ENCODE data around the gene ZNF496. TPM values are rescaled to one million over a fixed set of nuclear protein-coding genes. Genes with fewer than 3 reads are reported as not detected.

The ZNF496 gene
- total RNA-seq, 2 donors from 2014 or later, result 4.8 to 14.5 TPM

- H3K27ac Mint-ChIP-seq, result no peak overlapping the region
- H3K36me3 Mint-ChIP-seq, result peaks cover 0 to 12% of the 10 kb centered on the region in 2 donors
- DNase-seq (ENCODE audit: low spot score in 2 of 2) (no peak), ATAC-seq (no peak)
- H3K9me3 Mint-ChIP-seq, result no peaks in the 10 kb centered on the region
These were observed 5.6 kb upstream of the ZNF496 start for GRCh38 chr1:247337250-247337746.

- peaks cover 0 to 12% of the 10 kb centered on the region in 2 donors for H3K36me3 Mint-ChIP-seq
- ATAC-seq (no peak), DNase-seq (ENCODE audit: low spot score in 2 of 2) (no peak)
- no peaks in the 10 kb centered on the region for H3K9me3 Mint-ChIP-seq
- no peak overlapping the region for H3K27ac Mint-ChIP-seq
These were observed 4.7 kb upstream of the ZNF496 start for GRCh38 chr1:247336390-247336789.

GRCh38 chr1:247335882-247336281 lies 4.2 kb upstream of the ZNF496 start:
- Mint-ChIP-seq H3K9me3 (no peaks in the 10 kb centered on the region), H3K36me3 (peaks cover 0 to 12% of the 10 kb centered on the region in 2 donors), H3K27ac (no peak overlapping the region)
- DNase-seq (ENCODE audit: low spot score in 2 of 2), result no peak
- no peak for ATAC-seq

- Mint-ChIP-seq H3K9me3 (no peaks in the 10 kb centered on the region), H3K27ac (no peak overlapping the region), H3K36me3 (peaks cover 10 to 12% of the 10 kb centered on the region in 2 donors)
- DNase-seq (ENCODE audit: low spot score in 2 of 2) (no peak), ATAC-seq (no peak)
These were observed 2.9 kb upstream of the ZNF496 start for GRCh38 chr1:247334378-247335133.

- H3K36me3 Mint-ChIP-seq, result peaks cover 12 to 15% of the 10 kb centered on the region in 2 donors
- ATAC-seq, result no peak
- H3K9me3 Mint-ChIP-seq, result no peaks in the 10 kb centered on the region
- H3K27ac Mint-ChIP-seq, result no peak overlapping the region
- no peak for DNase-seq (ENCODE audit: low spot score in 2 of 2)
These were observed 1.1 kb upstream of the ZNF496 start for GRCh38 chr1:247332623-247333361.

- no peak overlapping the region for H3K27ac Mint-ChIP-seq
- no peaks in the 10 kb centered on the region for H3K9me3 Mint-ChIP-seq
- ATAC-seq (peak; percentile 43 to 55), DNase-seq (ENCODE audit: low spot score in 2 of 2) (peak; percentile 58 to 62)
- peaks cover 12 to 15% of the 10 kb centered on the region in 2 donors for H3K36me3 Mint-ChIP-seq
These were observed 552 bp upstream of the ZNF496 start for GRCh38 chr1:247332215-247332622.

GRCh38 chr1:247331172-247331524 lies 519 bp downstream of the ZNF496 start:
- ATAC-seq, result peak; percentile 78 to 84
- H3K36me3 Mint-ChIP-seq, result peaks cover 12 to 15% of the 10 kb centered on the region in 2 donors
- no peaks in the 10 kb centered on the region for H3K9me3 Mint-ChIP-seq
- peak; percentile 67 to 75 for DNase-seq (ENCODE audit: low spot score in 2 of 2)
- H3K27ac Mint-ChIP-seq, result peak overlapping the region; percentile 83 to 99

GRCh38 chr1:247330548-247331171 lies 1.0 kb downstream of the ZNF496 start:
- DNase-seq (ENCODE audit: low spot score in 2 of 2) (no peak), ATAC-seq (no peak)
- no peaks in the 10 kb centered on the region for H3K9me3 Mint-ChIP-seq
- H3K36me3 Mint-ChIP-seq, result peaks cover 12 to 15% of the 10 kb centered on the region in 2 donors
- H3K27ac Mint-ChIP-seq, result peak overlapping the region; percentile 83 to 99

GRCh38 chr1:247329097-247329617 lies 2.5 kb downstream of the ZNF496 start:
- H3K36me3 Mint-ChIP-seq, result peaks cover 12 to 16% of the 10 kb centered on the region in 2 donors
- no peak for ATAC-seq
- DNase-seq (ENCODE audit: low spot score in 2 of 2), result no peak
- no peaks in the 10 kb centered on the region for H3K9me3 Mint-ChIP-seq
- no peak overlapping the region for H3K27ac Mint-ChIP-seq

GRCh38 chr1:247328311-247328710 lies 3.4 kb downstream of the ZNF496 start:
- no peak overlapping the region for H3K27ac Mint-ChIP-seq
- peaks cover 6 to 23% of the 10 kb centered on the region in 2 donors for H3K36me3 Mint-ChIP-seq
- DNase-seq (ENCODE audit: low spot score in 2 of 2) (no peak), ATAC-seq (no peak)
- H3K9me3 Mint-ChIP-seq, result no peaks in the 10 kb centered on the region

- Mint-ChIP-seq H3K9me3 (no peaks in the 10 kb centered on the region), H3K27ac (no peak overlapping the region), H3K36me3 (peaks cover 11 to 30% of the 10 kb centered on the region in 2 donors)
- no peak for ATAC-seq
- DNase-seq (ENCODE audit: low spot score in 2 of 2), result no peak
These were observed 5.1 kb downstream of the ZNF496 start for GRCh38 chr1:247326411-247327130.

- peaks cover 18 to 28% of the 10 kb centered on the region in 2 donors for H3K36me3 Mint-ChIP-seq
- no peak for ATAC-seq
These were observed 6.7 kb downstream of the ZNF496 start for GRCh38 chr1:247324923-247325322.

GRCh38 chr1:247324204-247324787 lies 7.4 kb downstream of the ZNF496 start:
- H3K27ac Mint-ChIP-seq, result no peak overlapping the region
- ATAC-seq (no peak), DNase-seq (ENCODE audit: low spot score in 2 of 2) (no peak)
- peaks cover 18 to 26% of the 10 kb centered on the region in 2 donors for H3K36me3 Mint-ChIP-seq
- no peaks in the 10 kb centered on the region for H3K9me3 Mint-ChIP-seq

More at GRCh38 chr1:247324923-247325322, 6.7 kb downstream of the ZNF496 start:
- Mint-ChIP-seq H3K27ac (no peak overlapping the region), H3K9me3 (no peaks in the 10 kb centered on the region)
- no peak for DNase-seq (ENCODE audit: low spot score in 2 of 2)

GRCh38 chr1:247322849-247323586 lies 8.6 kb downstream of the ZNF496 start:
- Mint-ChIP-seq H3K27ac (peak overlapping the region; percentile 55 to 62), H3K9me3 (no peaks in the 10 kb centered on the region), H3K36me3 (peaks cover 18 to 23% of the 10 kb centered on the region in 2 donors)
- ATAC-seq (peak; percentile 66 to 75), DNase-seq (ENCODE audit: low spot score in 2 of 2) (no peak)

- DNase-seq (ENCODE audit: low spot score in 2 of 2) (no peak), ATAC-seq (peak; percentile 50 to 70)
- Mint-ChIP-seq H3K36me3 (peaks cover 18 to 21% of the 10 kb centered on the region in 2 donors), H3K27ac (peak overlapping the region; percentile 55 to 62), H3K9me3 (no peaks in the 10 kb centered on the region)
These were observed 9.2 kb downstream of the ZNF496 start for GRCh38 chr1:247322442-247322841.
